Activated CD8-positive, alpha-beta memory T cell treated with anti-CD3 and anti-CD28 coated beads for 48 hours (primary cell): ENCODE measurements around the gene APOBEC3B.
A peak's percentile ranks its signal among the peaks of the same experiment; 100 is the strongest.
"Not testable (repeated sequence)": the region's sequence is repeated elsewhere in the genome, so short reads cannot be mapped to it uniquely, and the experiment has no call there.

Experiments
- DNase-seq, 3 experiments: peaks; one replicate each; pipeline ENCODE4 v3.0.0-alpha.2; 2020; ENCODE audit warnings: low read depth in 2 of 3, low spot score in 2 of 3

APOBEC3B gene

DNA sequence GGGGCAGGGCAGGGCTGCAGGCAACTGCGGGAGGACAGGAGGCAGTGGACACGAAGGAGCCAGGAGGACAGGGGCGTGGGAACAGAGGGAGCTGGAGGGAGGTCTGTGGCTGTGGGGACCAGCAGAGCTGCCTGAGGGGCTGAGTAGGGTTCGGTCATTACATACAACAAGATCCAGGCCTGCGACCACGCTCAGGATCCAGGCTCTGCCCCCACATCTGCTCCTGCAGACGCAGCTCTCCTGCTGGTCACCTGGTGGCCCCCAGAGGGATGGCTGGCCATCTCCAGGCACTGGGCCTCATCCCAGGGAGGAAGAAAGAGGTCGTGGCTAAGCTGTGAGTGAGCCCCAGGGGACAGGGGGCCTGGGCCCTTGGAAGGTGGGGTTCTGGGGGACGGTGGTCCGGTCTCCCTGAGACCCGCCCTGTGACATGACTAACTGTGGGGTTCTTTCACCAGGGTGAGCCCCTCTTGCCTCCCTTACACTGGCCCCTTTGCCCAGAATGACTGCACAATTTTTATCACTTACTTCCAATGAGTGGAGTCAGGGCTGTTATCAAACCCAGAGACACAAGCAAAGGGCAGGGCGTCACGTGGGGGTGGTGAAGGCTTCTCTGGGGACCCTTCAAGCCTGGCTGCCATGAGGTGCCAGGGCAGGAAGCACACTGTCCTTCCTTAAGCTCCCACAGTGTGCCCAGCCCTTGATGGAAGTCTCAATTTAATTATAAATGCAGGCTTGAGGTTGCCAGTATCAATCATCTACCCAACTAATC is 31.4 kb upstream of the APOBEC3B start:
- no peak for DNase-seq

DNA sequence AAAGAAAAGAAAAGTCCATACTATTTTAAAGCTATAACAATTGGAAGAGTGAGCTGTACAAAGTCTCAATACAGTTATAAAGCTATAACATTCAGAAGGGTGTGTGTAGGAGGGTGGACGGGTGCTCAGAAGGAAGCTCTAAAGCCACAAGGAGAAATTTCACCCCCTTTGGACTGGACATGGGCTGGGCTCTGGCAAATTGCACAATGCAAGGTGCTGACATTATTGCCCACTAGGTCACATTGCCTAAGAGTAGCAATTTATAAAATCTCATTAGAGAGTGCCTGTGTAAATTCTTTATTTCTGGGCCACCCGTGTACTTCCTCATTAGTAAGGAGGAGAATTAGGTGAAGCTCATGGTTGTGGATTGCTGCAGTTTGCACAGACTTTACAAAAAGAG is 30.4 kb upstream of the APOBEC3B start:
- no peak for DNase-seq

DNA sequence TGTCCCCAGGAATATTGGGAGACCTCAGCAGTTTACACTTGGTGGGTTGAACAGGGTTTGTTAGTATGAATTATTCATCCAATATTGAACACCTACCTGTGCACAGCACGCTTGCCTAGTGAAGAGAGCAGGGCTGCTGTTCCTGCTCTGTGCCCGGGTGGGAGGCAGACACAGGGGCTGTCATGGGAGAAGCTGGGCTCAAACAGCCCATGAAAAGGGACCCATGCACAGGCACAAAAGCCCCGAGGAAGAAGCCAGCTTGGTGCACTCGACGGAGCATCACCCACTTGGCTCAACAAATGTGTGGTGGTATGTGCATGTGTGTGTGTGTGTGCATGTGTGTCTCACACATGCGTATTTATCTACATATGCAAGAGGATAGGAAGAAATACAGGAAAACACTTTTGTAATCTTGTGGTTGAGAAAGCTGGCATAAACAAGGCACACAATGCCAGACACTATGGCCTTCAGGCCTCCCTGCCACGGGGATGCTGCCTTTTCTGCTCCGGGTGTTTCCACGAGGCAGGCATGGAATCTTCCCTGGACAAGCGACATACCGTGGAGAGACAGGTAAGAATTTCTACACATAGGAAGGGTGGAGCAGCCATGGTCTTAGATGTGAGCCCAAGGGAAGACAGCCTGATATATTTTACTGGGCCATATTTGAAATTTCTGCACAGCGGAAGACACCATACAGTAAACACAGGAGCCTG is 29.7 kb upstream of the APOBEC3B start:
- DNase-seq = no peak

DNA sequence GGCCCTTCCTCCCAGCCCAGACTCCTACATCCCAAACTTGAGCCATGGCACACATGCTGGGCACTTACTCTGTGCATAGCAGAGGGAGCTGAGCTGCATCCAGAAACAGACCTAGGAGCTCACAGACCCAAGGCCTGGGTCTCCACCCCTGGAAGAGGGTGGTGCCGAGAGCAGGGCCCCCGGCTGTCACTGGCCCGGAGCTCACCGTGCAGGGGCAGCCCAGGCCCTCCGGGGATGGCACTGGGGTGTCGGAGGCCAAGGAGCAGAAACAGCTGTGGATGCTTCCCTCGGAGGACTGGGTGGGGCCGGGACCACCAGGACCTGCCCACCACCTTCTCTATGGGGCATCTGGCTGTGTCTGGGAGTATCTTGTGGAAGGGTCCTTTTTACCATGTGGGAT is 29.1 kb upstream of the APOBEC3B start:
- DNase-seq = no peak

DNA sequence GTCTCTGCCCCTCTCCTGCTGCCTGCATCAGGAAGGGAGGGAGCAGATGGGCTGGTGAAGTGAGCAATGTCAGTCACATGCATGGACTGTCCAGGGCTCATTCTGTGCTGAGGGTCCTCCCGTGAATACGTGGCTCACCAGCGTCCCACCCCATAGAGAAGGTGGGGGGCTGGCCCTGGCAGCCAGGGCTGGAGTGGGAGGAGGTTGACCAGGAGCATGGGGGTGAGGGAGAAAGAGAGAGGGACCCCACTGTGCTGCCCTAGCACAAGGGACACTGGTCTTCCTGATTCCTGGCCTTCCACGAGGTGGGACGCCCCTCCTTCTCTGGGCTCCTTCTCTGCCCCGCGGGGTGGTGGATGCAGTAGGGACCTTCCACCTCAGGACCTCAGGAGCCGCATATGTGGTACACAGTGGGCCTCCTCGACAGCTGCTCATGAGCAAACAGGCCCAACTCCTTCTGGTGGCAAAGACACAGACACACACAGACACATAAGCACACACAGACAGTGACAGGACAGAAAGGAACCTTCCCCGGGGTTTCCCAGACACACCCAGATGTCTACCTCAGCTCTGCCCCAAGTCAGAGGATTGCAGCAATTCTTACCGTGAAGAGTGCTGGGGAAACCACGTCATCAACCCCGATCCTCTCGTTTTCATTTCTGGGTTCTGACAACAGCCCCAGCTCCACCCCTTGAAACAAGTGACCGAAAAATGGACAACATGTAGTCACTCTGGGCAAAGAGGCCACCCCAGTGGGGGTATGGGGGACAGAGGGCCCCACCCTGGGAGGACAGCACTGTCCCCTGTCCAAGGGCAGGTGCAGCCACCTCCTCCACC is 28.4 kb upstream of the APOBEC3B start:
- DNase-seq = peak; percentile 28 to 57 (median 47)

DNA sequence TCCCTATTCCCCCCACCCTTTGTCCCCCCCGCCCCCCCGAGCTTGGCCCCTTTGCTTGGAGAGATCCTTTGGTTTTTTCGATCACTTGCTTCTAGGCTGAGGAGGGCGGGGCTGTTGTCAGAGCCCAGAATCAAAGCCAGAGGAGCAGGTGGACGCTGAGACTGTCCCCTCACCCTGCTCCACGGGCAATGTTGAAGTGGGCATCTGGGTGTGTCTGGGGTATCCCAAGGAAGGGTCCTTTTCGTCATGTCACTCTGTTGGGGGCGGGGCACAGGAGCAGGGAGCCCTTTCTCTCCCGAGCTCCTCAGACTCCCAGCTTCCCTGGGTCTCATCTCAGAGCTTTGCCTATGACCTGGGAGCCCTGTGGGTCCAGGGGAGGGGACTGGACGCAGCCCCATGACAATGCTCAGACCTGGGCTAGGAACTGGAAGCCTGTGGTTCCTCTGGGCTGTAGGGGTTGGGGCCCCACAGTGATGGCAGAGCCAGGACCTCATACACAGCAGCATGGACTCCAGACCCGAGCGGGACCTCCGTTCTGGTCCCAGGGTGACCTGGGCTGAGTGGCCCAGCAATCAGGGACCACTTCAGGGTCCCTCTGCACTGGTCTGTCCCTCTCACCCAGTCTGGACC is 27.6 kb upstream of the APOBEC3B start:
- no peak for DNase-seq

DNA sequence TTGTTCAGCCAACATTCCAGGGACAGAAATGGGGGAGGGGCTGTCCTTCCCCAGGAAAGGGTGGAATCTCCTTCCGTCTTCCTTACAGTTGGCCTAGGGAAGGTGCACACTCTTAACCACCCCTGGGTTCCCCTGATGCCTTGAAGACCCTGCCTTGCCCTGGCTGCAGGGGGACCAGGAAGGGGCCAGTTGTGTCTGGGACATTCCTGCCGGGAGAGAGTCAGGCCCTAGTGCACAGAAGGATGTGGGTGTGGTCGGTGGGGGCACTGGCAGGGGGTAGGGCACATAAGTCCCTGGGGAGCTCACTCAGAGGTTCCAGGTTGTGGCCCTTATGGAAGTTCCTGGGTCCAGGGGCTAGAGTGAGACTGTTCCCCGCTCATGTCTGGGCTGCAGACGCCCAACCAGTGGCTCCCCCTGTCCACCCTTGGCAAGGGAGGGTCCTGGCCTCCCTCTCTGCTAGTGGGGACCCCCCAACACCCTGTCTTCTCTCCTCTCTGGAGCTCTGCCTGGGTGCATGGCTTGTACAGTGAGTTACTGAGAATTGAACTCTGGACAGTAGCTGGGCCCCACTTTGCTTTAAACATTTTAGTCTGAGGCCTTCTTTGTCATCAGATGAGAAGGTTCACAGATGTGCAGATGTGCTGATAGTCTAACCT is 26.8 kb upstream of the APOBEC3B start:
- DNase-seq = no peak

DNA sequence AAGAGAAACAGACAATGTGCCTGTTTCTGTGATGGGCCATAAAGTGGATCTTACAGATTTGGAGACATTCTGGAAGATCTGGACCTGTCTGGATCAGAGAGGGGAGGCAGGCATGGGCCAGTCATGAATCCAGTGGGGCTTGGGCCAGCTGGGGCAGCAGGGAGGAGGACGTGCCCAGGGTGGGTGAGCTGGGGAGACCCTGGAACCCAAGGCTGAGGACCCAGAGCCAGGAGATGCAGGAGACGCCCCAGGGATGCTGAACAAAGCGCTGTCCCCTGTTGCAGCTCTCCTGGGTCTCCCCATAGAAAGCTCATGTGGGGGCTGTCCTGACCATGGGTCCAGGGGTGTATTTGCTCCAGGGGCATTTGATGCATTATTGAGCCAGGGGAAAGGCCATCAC is 26.2 kb upstream of the APOBEC3B start:
- no peak for DNase-seq

DNA sequence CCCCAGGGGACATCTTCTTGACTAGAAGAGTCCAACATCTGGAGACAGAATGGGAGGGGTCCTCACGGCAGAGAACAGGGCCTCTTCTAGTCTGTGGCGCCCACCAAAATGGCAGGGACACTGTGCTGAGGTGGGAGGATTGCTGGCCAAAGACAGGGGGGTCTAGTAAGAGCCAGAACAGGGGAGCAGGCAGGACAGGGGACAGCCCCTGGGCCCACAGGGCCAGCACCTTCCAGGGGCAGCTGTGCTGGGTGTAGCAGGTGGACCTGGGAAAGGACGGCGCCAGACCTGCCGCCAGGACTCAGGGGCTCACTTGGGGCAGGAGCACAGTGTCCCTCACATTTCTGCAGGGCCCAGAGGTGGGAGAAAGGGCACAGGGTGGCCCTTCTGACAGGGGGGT is 25.6 kb upstream of the APOBEC3B start:
- DNase-seq = no peak

DNA sequence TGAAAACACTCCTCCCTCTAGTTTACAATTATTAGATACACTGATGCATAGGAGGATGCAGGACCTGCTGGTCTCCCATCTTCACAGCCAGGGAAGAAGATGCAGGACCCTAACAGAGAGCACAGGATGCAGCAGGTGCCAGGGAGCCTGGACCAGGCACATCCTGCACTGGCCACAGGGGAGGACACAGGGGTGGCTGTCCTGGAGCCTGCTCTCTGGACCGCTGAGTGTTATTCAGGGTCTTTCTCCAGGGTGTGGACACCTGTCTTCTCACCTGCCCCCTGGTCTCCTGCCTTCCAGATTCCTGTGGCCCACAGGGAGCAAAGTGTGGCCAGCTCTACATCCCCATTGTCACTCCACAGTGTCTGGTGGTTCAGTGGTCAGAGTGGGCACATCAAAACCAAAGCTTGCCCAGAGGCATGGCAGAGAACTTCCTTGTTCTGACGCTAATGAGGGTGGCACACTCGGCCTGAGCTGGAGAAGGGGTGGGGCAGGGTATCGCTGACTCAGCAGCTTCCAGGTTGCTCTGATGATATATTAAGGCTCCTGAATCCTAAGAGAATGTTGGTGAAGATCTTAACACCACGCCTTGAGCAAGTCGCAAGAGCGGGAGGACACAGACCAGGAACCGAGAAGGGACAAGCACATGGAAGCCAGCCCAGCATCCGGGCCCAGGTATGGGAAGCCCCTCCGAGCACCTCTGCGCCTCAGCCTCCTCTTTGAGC is 24.9 kb upstream of the APOBEC3B start, which contains the start of gene APOBEC3A:
Gene APOBEC3A, plus strand, starts transcription at position 564 of the 725 bp plus-strand sequence. Its CDS starts 83 bp downstream, at position 647.
- no peak for DNase-seq

DNA sequence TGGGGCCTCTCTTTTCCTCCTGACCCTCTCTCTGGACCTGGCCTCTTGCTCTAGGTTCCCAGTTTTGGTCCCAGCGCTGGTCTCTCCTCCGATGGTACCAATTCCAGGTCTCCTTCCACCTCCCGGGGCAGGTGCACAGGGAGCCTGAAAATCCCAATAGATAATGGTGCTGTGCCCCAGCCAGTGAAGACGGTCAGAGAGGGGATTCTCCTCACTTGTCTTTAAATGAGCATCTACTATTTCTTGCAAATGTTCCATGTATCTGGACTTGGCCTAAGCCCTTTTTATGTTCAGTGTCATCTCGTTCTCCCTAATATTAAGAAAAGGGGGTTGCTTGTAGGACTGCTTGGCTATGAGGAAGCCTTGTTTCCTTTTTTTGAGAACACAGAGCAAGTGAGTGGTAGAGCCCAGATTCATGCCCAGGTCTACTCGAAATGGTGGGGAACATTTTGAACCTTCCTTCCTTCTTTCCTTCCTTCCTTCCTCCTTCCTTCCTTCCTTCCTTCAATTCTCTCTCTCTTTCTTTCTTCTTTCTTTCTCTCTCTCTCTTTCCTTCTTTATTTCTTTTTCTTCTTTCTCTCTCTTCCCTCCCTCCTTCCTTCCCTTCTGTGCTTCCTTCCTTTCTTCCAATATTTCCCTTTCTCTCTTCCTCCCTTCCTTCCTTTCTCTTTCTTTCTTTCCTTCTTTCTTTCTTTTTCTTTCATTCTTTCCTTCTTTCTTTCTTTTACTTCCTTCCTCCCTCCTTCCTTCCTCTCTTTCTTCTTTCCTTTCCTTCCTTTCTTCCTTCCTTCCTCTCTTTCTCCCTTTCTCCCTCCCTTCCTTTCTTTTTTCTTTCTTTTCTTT is 24.1 kb upstream of the APOBEC3B start:
- no peak for DNase-seq

DNA sequence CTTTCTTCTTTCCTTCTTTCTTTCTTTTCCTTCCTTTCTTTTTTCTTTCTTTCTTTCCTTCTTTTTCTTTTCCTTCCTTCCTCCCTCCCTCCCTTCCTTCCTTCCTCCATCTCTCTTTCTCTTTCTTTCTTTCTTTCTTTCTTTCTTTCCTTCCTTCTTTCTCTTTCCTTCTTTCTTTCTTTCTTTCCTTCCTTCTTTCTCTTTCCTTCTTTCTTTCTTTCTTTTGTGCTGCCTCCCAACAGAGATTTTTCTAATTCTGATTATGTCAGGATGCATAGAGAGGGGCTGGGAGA is 23.6 kb upstream of the APOBEC3B start:
- not testable (repeated sequence) for DNase-seq

DNA sequence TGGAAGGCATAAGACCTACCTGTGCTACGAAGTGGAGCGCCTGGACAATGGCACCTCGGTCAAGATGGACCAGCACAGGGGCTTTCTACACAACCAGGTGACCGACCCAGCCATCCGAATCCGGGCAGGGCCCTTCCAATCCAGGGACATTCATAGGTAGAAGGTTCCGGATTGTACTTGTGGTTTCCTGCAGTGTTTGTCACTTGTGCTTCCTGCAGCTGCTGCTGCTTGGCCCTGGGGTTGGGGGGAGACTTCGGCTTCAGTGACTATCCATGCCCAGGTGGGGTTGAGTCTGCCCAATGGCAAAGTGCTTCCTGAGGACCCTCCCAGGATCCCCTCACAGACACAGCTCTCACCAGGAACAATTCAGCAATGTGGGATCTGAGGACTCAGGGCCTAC is 22.6 kb upstream of the APOBEC3B start:
- DNase-seq = no peak

DNA sequence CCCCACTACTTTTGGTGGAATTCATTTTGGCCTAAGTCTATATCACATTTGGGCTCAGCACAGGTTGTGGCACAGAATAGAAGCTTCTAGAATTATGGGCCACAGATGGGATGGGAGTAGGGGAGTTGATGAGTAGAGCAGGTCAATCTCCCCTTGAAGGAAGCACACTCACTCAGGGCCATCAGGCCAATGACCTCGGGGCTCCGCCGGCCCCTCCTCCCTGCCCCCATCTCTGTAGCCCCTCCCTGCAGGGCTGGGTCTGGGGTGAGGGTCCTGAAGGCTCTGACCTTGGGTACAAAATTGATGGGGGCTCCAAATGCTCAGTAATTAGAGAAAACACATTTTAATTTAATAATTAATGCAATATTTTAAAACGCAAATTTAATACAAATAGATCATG is 21.5 kb upstream of the APOBEC3B start:
- not testable (repeated sequence) for DNase-seq

DNA sequence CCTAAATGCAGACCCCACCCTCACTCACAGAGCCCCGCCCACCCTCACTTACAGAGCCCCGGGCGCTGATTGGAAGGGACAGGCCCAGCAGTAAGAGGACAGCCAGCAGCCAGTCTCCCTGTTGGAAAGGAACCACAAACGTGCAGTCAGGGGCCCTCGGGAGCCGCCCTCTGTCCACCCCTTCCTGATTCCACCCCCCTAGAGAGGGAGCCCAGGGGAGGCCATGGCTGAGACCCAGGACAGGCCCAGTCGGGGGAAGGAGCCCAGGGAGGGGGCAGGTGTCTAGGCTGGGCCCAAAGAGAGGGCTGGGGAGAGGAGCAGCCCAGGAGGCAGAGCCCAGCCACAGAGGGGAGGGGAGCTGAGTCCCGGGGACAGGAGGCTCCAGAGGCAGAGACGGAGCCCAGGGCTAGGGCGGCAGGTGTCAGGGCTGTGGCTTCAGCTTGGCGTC is 18.8 kb upstream of the APOBEC3B start:
- not testable (repeated sequence) for DNase-seq

DNA sequence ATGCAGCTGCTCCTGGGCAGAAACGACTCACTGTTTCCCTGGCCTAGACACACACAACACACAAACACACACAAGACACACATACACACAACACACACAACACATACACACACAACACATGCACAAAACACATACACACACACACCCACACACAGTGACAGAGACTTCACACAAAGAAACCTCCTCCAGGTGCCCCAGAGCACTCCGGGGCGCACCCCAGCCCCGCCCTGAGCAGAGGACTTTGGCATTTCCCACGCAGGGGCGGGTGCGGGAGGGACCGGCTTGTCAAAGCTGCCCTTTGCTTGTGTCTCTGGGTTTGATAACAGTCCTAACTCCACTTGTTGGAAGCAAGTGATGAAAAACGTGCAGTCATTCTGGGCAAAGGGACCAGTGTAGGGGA is 18.3 kb upstream of the APOBEC3B start:
- DNase-seq = no peak

DNA sequence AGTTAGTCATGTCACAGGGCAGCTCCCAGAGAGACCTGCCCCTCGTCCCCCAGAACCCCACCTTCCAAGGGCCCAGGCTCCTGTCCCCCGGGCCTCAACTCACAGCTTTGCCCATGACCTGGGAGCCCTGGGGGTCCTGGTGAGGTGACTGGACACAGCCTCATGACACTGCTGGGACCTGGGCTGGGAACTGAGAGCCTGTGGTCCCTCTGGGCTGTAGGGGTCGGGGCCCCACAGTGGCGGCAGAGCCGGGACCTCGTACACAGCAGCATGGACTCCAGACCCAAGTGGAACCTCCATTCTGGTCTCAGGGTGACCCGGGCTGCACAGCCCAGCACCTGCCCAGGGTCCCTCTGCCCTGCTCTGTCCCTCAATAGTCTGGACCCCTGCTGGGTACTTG is 17.8 kb upstream of the APOBEC3B start:
- DNase-seq = no peak

DNA sequence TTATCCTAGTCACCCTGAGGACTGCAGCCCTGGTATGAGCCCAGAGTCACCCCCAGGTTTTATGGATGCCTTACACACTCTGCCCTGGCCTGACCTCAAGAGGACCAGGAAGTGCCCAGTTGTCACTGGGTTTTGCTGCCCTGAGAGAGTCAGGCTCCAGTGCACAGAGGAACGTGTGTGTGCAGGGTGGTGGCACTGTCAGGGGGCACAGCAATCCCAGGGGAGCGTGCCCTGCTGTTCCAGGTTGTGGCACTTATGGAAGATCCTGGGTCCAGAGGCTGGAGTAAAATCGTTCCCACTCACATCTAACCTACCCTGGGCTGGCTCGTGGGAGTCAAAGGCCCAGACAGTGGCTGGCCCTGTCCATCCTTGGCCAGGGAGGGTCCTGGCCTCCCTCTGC is 17.2 kb upstream of the APOBEC3B start:
- DNase-seq = no peak
